GM12878 (cell line): ENCODE measurements around the gene GFPT1. TPM values are rescaled to one million over a fixed set of nuclear protein-coding genes. Genes with fewer than 3 reads are reported as not detected.

ENCODE experiments used
- ATAC-seq: fragments of 200-7000 bp; cut with Tn5 transposase; 3 replicates; pipeline ENCODE4 v1.9.1; 2020; ENCODE audit warnings: mild to moderate bottlenecking, moderate library complexity
- BruUV-seq: library from RNA; stranded (reverse); fragments of 400-500 nt; replicated peaks from 2 replicates; lab custom pipeline; 2021; lab: Mats Ljungman, UMichigan
- CTCF ChIA-PET: fragments of 300-600 bp; sonication (Branson Sonifier 250); formaldehyde crosslinking; extraction: SDS; loops from one replicate; lab custom pipeline; 2021; ENCODE audit warnings: inconsistent platforms; lab: Yijun Ruan, JAX
- POLR2A ChIA-PET: fragments of 350-600 bp; formaldehyde crosslinking; extraction: SDS; loops from one replicate; lab custom pipeline; 2021; ENCODE audit warnings: inconsistent platforms; lab: Charles Lee
- RAD21 ChIA-PET: fragments of 300-600 bp; sonication (Branson Sonifier 250); formaldehyde crosslinking; loops from one replicate; lab custom pipeline; 2023; ENCODE audit warnings: antibody characterized with exemption; ENCODE audit not compliant: unreplicated experiment; lab: Charles Lee
- SMC1A ChIA-PET: fragments of 300-600 bp; sonication (Branson Sonifier 250); formaldehyde crosslinking; loops from one replicate; lab custom pipeline; 2023; ENCODE audit not compliant: unreplicated experiment, uncharacterized antibody; lab: Charles Lee
- DNase-seq: peaks from one replicate; pipeline ENCODE4 v3.0.0-alpha.2; 2011; ENCODE audit warnings: low read depth, low spot score
- FAIRE-seq: peaks from 3 replicates; lab custom pipeline; 2011; peaks lifted over from hg19 to GRCh38; lab: Jason Lieb, UNC
- H2AFZ ChIP-seq: 2 replicates; pipeline ENCODE4 v1.6.0; 2011; ENCODE audit warnings: low read depth, low read length, control low read depth; ENCODE audit not compliant: control insufficient read depth
- H3K27ac ChIP-seq: 2 replicates; pipeline ENCODE4 v1.5.1; 2011; ENCODE audit warnings: control low read depth; ENCODE audit not compliant: control insufficient read depth, insufficient read depth
- H3K27me3 ChIP-seq, 2 experiments: replicated peaks in 1 of 2; 2 replicates each; pipeline versions ENCODE4 v1.6.0 to v1.6.1; 2011; ENCODE audit warnings: low read length in 1 of 2; ENCODE audit not compliant: control insufficient read depth in 2 of 2, insufficient read depth in 2 of 2
- H3K36me3 ChIP-seq, 2 experiments: 2 replicates each; pipeline ENCODE4 v1.5.1; 2011; ENCODE audit warnings: low read length in 1 of 2; ENCODE audit not compliant: control insufficient read depth in 2 of 2, insufficient read depth in 2 of 2
- H3K4me1 ChIP-seq: 2 replicates; pipeline ENCODE4 v1.6.1; 2011; ENCODE audit warnings: mild to moderate bottlenecking, low read length, moderate library complexity, mixed read lengths; ENCODE audit not compliant: control insufficient read depth, insufficient read depth
- H3K4me2 ChIP-seq: 2 replicates; pipeline ENCODE4 v1.6.0; 2011; ENCODE audit warnings: control low read depth; ENCODE audit not compliant: control insufficient read depth, insufficient read depth
- H3K4me3 ChIP-seq: fragments of 200-600 bp; sonication (generic); 2 replicates; pipeline ENCODE4 v1.5.1; 2016
- H3K79me2 ChIP-seq: 2 replicates; pipeline ENCODE4 v1.6.0; 2011; ENCODE audit warnings: low read length; ENCODE audit not compliant: control insufficient read depth, insufficient read depth
- H3K9ac ChIP-seq: 2 replicates; pipeline ENCODE4 v1.8.0; 2011; ENCODE audit warnings: low read length, control low read depth, mixed read lengths; ENCODE audit not compliant: control insufficient read depth, insufficient read depth
- H3K9me3 ChIP-seq: replicated peaks from 3 replicates; pipeline ENCODE4 v1.5.1; 2011; ENCODE audit warnings: mild to moderate bottlenecking, low read length; ENCODE audit not compliant: control insufficient read depth, insufficient read depth
- H4K20me1 ChIP-seq: 2 replicates; pipeline ENCODE4 v1.6.0; 2011; ENCODE audit not compliant: control insufficient read depth, insufficient read depth
- BHLHE40 ChIP-seq, 2 experiments: fragments of 450-650 bp in 1 of 2; IDR thresholded peaks; 2 replicates each; pipeline ENCODE4 v1.6.1; 2011 to 2017; ENCODE audit warnings: low read depth in 2 of 2, borderline replicate concordance in 1 of 2, improper control_type of control experiment in 1 of 2, low read length in 1 of 2, mild to moderate bottlenecking in 1 of 2
- CHD1 ChIP-seq: IDR thresholded peaks from 2 replicates; pipeline ENCODE4 v1.6.1; 2012; ENCODE audit warnings: low read depth, low read length, improper control_type of control experiment
- NFYB ChIP-seq: IDR thresholded peaks from 2 replicates; pipeline ENCODE4 v1.6.1; 2011; ENCODE audit warnings: low read depth, mild to moderate bottlenecking, low read length, improper control_type of control experiment, moderate library complexity; ENCODE audit not compliant: insufficient read depth
- NR2F1 ChIP-seq: fragments of 450-650 bp; conservative IDR thresholded peaks from 2 replicates; pipeline ENCODE4 v1.6.1; 2017; ENCODE audit warnings: mild to moderate bottlenecking
- SP1 ChIP-seq: IDR thresholded peaks from one replicate; pipeline ENCODE4 v1.6.1; 2011; ENCODE audit warnings: low read depth, low read length
- SRF ChIP-seq, 2 experiments: IDR thresholded peaks; 2 replicates each; pipeline ENCODE4 v1.6.1; 2011; ENCODE audit warnings: low read depth in 2 of 2, low read length in 2 of 2, mild to moderate bottlenecking in 1 of 2, moderate library complexity in 1 of 2
- STAT3 ChIP-seq: IDR thresholded peaks from 2 replicates; pipeline ENCODE4 v1.6.1; 2011; ENCODE audit warnings: low read depth, low read length, improper control_type of control experiment
- WGBS: methylation state at CpG from one replicate; pipeline ENCODE4 v1.1.6; 2016; ENCODE audit warnings: low lambda C conversion rate; ENCODE audit not compliant: insufficient replicate concordance, insufficient coverage; ENCODE audit errors: missing lambda C conversion rate; 5-methylcytosine and 5-hydroxymethylcytosine counted together
- in situ Hi-C: fragments of 300-500 bp; cut with MboI; formaldehyde crosslinking; loops from 9 replicates; pipeline ENCODE4 v1.14.3; 2018; ENCODE audit warnings: mixed read lengths
- intact Hi-C: fragments of 100-400 bp; cut with micrococcal nuclease; formaldehyde crosslinking; loops from one replicate; pipeline ENCODE4 v1.14.2; 2022; ENCODE audit not compliant: unreplicated experiment
- polyA plus RNA-seq, 11 experiments: library from polyadenylated mRNA; depleted of rRNA in 4 of 11; unstranded in 6 of 11; stranded (reverse) in 5 of 11; fragments of >200 nt; fragmentation: Nextera tagmentation in 4 of 11; fragmentation: Illumina TruSeq in 1 of 11; extraction: Ambion mirVana in 4 of 11; extraction: Trizol in 1 of 11; gene quantifications; 1 replicate in 1 of 11; 2 replicates in 10 of 11; pipeline versions ENCODE4 v1.2.1 to v1.2.3, GENCODE V29; 2011 to 2016; ENCODE audit warnings: inconsistent platforms in 2 of 11, missing spikeins in 2 of 11, low read depth in 1 of 11
- total RNA-seq, 4 experiments: library from RNA; depleted of rRNA in 3 of 4; stranded (reverse); fragments of >200 nt in 3 of 4; fragmentation: Illumina TruSeq in 1 of 4; extraction: Trizol in 1 of 4; gene quantifications; 2 replicates each; pipeline versions ENCODE4 v1.2.1 to v1.2.3, GENCODE V29; 2013 to 2021
- TF ChIP-seq, protein P1 (sequence below): IDR thresholded peaks from 2 replicates; pipeline ENCODE4 v1.6.1; 2011; ENCODE audit warnings: low read depth, mild to moderate bottlenecking, low read length, moderate library complexity, borderline replicate concordance; ENCODE audit errors: extremely low read depth
- TF ChIP-seq, protein P2 (sequence below): fragments of 150-350 bp; IDR thresholded peaks from 2 replicates; pipeline ENCODE4 v1.6.1; 2016; ENCODE audit warnings: low read depth, low read length
- TF ChIP-seq, protein P3 (sequence below): fragments of 450-650 bp; IDR thresholded peaks from 2 replicates; pipeline ENCODE4 v1.6.1; 2016; ENCODE audit warnings: mild to moderate bottlenecking, moderate library complexity, borderline replicate concordance
- TF ChIP-seq, protein P4 (sequence below): fragments of 450-650 bp; IDR thresholded peaks from 2 replicates; pipeline ENCODE4 v1.6.1; 2016; ENCODE audit warnings: mild to moderate bottlenecking

Gene GFPT1
- total and polyA plus RNA-seq, 10 of the 15 experiments (the other 5 are each of a cell fraction or from before 2014, with no cell fraction given): 10.1 to 95.2 (median 24.5) TPM

DNA sequence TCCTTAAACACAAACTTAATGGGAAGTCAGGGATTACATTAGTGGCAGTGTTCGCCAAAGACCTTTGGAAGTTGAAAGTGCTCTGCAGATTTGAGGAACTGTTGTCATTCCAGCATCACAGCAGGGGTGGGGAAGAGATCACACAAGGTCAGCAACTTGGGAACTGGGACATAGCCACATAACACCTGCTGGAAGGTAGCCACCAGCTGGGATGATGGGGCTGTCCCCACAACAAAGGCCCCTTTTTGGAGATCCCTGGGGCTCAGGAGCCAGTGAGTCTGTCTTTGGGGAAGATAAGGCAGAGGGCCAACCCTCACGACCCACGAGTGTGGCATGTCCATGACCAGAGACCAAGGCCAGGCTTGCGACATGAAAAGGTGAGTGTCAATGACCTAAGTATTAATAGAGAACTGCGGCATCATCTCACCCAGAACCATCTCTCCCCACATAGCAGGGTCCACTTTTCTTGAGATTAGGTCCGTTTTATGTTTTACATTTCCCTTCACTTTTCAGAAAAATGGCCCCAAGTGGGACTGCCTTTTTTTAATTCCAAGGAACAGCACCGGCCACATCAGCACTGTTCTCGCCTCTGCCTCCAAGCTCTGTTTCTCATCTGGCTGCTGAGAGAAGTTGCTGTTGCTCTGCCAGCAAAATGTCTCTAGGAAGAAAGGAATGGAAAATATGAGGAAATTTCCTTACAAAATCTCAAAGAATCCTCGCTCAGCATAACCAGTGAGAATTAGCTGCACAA lies 106.9 kb downstream of the GFPT1 start:
- FAIRE-seq (no peak), DNase-seq (no peak), ATAC-seq (no peak)
- no peak overlapping the region for H3K4me3 ChIP-seq
- no peak overlapping the region for H3K9ac ChIP-seq
- BruUV-seq: no TSS peak
- intact Hi-C loops (no loop called here), in situ Hi-C loops (no loop called here)
- TF ChIP-seq NR2F1 (no peak), NFYB (no peak), SRF (IDR thresholded peaks at IDR 0.05; ENCODE audit: low read depth in 2 of 2, low read length in 2 of 2) (no peak), SP1 (no peak), STAT3 (no peak), BHLHE40 (IDR thresholded peaks at IDR 0.05; ENCODE audit: borderline replicate concordance in 1 of 2, low read depth in 2 of 2, low read length in 1 of 2) (no peak), CHD1 (no peak)
- TF ChIP-seq, protein P1, sequence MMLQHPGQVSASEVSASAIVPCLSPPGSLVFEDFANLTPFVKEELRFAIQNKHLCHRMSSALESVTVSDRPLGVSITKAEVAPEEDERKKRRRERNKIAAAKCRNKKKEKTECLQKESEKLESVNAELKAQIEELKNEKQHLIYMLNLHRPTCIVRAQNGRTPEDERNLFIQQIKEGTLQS: no peak
- TF ChIP-seq, protein P2, sequence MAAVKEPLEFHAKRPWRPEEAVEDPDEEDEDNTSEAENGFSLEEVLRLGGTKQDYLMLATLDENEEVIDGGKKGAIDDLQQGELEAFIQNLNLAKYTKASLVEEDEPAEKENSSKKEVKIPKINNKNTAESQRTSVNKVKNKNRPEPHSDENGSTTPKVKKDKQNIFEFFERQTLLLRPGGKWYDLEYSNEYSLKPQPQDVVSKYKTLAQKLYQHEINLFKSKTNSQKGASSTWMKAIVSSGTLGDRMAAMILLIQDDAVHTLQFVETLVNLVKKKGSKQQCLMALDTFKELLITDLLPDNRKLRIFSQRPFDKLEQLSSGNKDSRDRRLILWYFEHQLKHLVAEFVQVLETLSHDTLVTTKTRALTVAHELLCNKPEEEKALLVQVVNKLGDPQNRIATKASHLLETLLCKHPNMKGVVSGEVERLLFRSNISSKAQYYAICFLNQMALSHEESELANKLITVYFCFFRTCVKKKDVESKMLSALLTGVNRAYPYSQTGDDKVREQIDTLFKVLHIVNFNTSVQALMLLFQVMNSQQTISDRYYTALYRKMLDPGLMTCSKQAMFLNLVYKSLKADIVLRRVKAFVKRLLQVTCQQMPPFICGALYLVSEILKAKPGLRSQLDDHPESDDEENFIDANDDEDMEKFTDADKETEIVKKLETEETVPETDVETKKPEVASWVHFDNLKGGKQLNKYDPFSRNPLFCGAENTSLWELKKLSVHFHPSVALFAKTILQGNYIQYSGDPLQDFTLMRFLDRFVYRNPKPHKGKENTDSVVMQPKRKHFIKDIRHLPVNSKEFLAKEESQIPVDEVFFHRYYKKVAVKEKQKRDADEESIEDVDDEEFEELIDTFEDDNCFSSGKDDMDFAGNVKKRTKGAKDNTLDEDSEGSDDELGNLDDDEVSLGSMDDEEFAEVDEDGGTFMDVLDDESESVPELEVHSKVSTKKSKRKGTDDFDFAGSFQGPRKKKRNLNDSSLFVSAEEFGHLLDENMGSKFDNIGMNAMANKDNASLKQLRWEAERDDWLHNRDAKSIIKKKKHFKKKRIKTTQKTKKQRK: no peak
- TF ChIP-seq, protein P3, sequence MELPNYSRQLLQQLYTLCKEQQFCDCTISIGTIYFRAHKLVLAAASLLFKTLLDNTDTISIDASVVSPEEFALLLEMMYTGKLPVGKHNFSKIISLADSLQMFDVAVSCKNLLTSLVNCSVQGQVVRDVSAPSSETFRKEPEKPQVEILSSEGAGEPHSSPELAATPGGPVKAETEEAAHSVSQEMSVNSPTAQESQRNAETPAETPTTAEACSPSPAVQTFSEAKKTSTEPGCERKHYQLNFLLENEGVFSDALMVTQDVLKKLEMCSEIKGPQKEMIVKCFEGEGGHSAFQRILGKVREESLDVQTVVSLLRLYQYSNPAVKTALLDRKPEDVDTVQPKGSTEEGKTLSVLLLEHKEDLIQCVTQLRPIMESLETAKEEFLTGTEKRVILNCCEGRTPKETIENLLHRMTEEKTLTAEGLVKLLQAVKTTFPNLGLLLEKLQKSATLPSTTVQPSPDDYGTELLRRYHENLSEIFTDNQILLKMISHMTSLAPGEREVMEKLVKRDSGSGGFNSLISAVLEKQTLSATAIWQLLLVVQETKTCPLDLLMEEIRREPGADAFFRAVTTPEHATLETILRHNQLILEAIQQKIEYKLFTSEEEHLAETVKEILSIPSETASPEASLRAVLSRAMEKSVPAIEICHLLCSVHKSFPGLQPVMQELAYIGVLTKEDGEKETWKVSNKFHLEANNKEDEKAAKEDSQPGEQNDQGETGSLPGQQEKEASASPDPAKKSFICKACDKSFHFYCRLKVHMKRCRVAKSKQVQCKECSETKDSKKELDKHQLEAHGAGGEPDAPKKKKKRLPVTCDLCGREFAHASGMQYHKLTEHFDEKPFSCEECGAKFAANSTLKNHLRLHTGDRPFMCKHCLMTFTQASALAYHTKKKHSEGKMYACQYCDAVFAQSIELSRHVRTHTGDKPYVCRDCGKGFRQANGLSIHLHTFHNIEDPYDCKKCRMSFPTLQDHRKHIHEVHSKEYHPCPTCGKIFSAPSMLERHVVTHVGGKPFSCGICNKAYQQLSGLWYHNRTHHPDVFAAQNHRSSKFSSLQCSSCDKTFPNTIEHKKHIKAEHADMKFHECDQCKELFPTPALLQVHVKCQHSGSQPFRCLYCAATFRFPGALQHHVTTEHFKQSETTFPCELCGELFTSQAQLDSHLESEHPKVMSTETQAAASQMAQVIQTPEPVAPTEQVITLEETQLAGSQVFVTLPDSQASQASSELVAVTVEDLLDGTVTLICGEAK: no peak
- TF ChIP-seq, protein P4, sequence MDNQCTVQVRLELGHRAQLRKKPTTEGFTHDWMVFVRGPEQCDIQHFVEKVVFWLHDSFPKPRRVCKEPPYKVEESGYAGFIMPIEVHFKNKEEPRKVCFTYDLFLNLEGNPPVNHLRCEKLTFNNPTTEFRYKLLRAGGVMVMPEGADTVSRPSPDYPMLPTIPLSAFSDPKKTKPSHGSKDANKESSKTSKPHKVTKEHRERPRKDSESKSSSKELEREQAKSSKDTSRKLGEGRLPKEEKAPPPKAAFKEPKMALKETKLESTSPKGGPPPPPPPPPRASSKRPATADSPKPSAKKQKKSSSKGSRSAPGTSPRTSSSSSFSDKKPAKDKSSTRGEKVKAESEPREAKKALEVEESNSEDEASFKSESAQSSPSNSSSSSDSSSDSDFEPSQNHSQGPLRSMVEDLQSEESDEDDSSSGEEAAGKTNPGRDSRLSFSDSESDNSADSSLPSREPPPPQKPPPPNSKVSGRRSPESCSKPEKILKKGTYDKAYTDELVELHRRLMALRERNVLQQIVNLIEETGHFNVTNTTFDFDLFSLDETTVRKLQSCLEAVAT: no peak
- no peaks in the 10 kb centered on the region for H3K9me3 ChIP-seq
- no peak overlapping the region for H2AFZ ChIP-seq
- 42% methylated on average over 9 of the region's 9 CpGs for whole genome bisulfite sequencing
- POLR2A ChIA-PET: no interaction called here
- no peaks in the 10 kb centered on the region for H3K79me2 ChIP-seq
- H3K27me3 ChIP-seq: no peaks in the 10 kb centered on the region
- H4K20me1 ChIP-seq: no peaks in the 10 kb centered on the region
- no peak overlapping the region for H3K27ac ChIP-seq
- SMC1A ChIA-PET: no interaction called here
- no peaks in the 10 kb centered on the region for H3K4me1 ChIP-seq
- no peaks in the 10 kb centered on the region for H3K36me3 ChIP-seq
- RAD21 ChIA-PET: no interaction called here
- CTCF ChIA-PET: no interaction called here
- H3K4me2 ChIP-seq: no peak overlapping the region
